SK-N-SH (cell line): Measurements from ENCODE around the gene UBALD1.

Source experiments
- CHD2 ChIP-seq: fragments of 150-350 bp; IDR thresholded peaks from 2 replicates; pipeline ENCODE4 v1.6.1; 2018; ENCODE audit warnings: low read length; ENCODE audit not compliant: partially characterized antibody
- ELF1 ChIP-seq: IDR thresholded peaks from 2 replicates; pipeline ENCODE4 v1.4.0; 2012
- EP300 ChIP-seq, 2 experiments: IDR thresholded peaks; 2 replicates each; pipeline versions ENCODE4 v1.4.0 to v1.6.1; 2012; ENCODE audit warnings: borderline replicate concordance in 1 of 2, low read depth in 1 of 2, low read length in 1 of 2
- EZH2phosphoT487 ChIP-seq: fragments of 200-600 bp; sonication (generic); IDR thresholded peaks from 2 replicates; pipeline ENCODE4 v1.6.1; 2017; ENCODE audit warnings: low read depth, mixed run types, mild to moderate bottlenecking, antibody characterized with exemption, moderate library complexity, borderline replicate concordance
- FOXJ3 ChIP-seq: sonication (generic); formaldehyde crosslinking; IDR thresholded peaks from 2 replicates; pipeline ENCODE4 v1.5.1; 2020; ENCODE audit warnings: mild to moderate bottlenecking, missing genetic modification reagents
- MXI1 ChIP-seq: IDR thresholded peaks from 2 replicates; pipeline ENCODE4 v1.6.1; 2012; ENCODE audit warnings: mild to moderate bottlenecking, low read depth, low read length, improper control_type of control experiment
- RCOR1 ChIP-seq: fragments of 150-350 bp; IDR thresholded peaks from 2 replicates; pipeline ENCODE4 v1.6.1; 2017; ENCODE audit warnings: antibody characterized with exemption, low read length
- SIN3A ChIP-seq: IDR thresholded peaks from 2 replicates; pipeline ENCODE4 v1.6.1; 2012; ENCODE audit warnings: low read depth, mild to moderate bottlenecking, low read length, moderate library complexity, borderline replicate concordance
- SMC3 ChIP-seq: IDR thresholded peaks from 2 replicates; pipeline ENCODE4 v1.6.1; 2012; ENCODE audit warnings: low read depth, low read length, improper control_type of control experiment
- TAF1 ChIP-seq: IDR thresholded peaks from 2 replicates; pipeline ENCODE4 v1.6.1; 2012; ENCODE audit warnings: low read depth, mild to moderate bottlenecking, low read length, moderate library complexity, borderline replicate concordance
- USF1 ChIP-seq: IDR thresholded peaks from 2 replicates; pipeline ENCODE4 v1.4.0; 2012; ENCODE audit warnings: low read depth, borderline replicate concordance
- TF ChIP-seq, protein P1 (sequence below): fragments of 200-600 bp; sonication (generic); IDR thresholded peaks from 2 replicates; pipeline ENCODE4 v1.6.1; 2017; ENCODE audit warnings: antibody characterized with exemption, mild to moderate bottlenecking, moderate library complexity
- TF ChIP-seq, protein P2 (sequence below): IDR thresholded peaks from 2 replicates; pipeline ENCODE4 v1.4.0; 2012; ENCODE audit warnings: low read depth

GRCh38 chr16:4661661-4662060 lies 47.0 kb upstream of the UBALD1 start:
- no peak for TF ChIP-seq USF1
- TF ChIP-seq TAF1: no peak
- TF ChIP-seq, protein P1, sequence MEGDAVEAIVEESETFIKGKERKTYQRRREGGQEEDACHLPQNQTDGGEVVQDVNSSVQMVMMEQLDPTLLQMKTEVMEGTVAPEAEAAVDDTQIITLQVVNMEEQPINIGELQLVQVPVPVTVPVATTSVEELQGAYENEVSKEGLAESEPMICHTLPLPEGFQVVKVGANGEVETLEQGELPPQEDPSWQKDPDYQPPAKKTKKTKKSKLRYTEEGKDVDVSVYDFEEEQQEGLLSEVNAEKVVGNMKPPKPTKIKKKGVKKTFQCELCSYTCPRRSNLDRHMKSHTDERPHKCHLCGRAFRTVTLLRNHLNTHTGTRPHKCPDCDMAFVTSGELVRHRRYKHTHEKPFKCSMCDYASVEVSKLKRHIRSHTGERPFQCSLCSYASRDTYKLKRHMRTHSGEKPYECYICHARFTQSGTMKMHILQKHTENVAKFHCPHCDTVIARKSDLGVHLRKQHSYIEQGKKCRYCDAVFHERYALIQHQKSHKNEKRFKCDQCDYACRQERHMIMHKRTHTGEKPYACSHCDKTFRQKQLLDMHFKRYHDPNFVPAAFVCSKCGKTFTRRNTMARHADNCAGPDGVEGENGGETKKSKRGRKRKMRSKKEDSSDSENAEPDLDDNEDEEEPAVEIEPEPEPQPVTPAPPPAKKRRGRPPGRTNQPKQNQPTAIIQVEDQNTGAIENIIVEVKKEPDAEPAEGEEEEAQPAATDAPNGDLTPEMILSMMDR: no peak
- TF ChIP-seq SIN3A: no peak
- TF ChIP-seq, protein P2, sequence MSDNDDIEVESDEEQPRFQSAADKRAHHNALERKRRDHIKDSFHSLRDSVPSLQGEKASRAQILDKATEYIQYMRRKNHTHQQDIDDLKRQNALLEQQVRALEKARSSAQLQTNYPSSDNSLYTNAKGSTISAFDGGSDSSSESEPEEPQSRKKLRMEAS: no peak
- no peak for TF ChIP-seq SMC3
- no peak for TF ChIP-seq CHD2
- no peak for TF ChIP-seq MXI1
- no peak for TF ChIP-seq FOXJ3 (CRISPR knock-in tag)
- TF ChIP-seq EP300 (IDR thresholded peaks at IDR 0.05; ENCODE audit: borderline replicate concordance in 1 of 2, low read depth in 1 of 2, low read length in 1 of 2): no peak
- TF ChIP-seq ELF1: no peak
- no peak for TF ChIP-seq EZH2phosphoT487
- no peak for TF ChIP-seq RCOR1
